GM18861 (cell line): Measurements from ENCODE around the gene TSC22D3.
A peak's percentile ranks its signal among the peaks of the same experiment; 100 is the strongest.

ENCODE experiments used
- ATAC-seq: cut with Tn5 transposase; IDR thresholded peaks from one replicate; pipeline ENCODE4 v1.9.1; 2021; ENCODE audit not compliant: unreplicated experiment

The TSC22D3 gene

DNA sequence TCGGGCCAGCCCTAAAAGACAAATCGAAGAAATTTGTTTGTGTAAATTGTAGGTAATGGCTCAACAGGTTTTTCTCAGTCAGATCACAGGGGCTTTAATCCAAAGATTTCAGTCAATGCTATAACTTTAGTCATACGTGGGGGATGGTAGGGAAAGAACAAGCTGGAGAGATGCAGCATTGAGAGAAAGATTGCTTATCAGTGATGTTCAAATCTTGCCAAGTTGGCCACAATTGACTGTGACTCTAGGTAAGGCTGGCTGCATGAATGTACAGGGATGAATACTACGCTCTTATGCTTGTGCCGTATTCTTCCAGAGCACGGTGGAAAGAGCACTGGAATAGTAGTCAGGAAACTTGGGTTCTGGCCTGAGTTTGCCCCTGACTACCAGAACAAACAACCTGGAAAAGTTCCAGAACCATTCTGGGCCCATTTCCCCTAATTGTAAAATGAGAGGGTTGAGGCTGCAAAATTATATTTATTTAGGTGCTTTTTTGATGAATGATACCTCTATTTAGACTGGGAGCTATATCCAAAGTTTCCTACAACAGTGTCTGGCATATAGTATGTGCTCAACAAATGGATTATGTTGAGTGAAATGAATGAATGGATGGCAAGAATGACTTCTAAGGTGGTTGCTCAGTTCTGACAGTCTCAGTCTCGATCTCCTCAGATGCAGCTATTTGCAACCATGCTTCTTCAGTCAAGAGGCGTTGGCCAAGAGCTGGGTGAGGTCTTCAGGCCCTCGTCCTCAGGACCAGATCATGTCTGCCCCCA is 44.4 kb downstream of the TSC22D3 start:
- ATAC-seq: no peak

DNA sequence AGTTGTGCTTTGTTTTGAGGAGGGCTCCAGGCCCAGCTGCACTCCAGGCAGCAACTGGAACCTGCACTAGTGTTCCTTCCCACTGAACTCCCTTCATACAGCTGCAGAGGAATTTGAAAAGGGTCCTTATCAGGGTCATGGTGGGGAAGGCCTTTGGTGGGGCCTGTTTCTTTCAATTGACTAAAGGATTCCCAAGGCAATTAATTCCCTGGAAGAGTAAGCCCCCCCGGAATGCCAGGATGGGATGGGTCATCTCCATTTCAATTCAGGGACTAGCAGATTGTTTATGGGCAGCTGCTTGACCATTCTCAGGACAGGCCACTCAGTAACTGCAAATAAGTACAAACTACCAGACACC is 45.3 kb downstream of the TSC22D3 start:
- no peak for ATAC-seq

DNA sequence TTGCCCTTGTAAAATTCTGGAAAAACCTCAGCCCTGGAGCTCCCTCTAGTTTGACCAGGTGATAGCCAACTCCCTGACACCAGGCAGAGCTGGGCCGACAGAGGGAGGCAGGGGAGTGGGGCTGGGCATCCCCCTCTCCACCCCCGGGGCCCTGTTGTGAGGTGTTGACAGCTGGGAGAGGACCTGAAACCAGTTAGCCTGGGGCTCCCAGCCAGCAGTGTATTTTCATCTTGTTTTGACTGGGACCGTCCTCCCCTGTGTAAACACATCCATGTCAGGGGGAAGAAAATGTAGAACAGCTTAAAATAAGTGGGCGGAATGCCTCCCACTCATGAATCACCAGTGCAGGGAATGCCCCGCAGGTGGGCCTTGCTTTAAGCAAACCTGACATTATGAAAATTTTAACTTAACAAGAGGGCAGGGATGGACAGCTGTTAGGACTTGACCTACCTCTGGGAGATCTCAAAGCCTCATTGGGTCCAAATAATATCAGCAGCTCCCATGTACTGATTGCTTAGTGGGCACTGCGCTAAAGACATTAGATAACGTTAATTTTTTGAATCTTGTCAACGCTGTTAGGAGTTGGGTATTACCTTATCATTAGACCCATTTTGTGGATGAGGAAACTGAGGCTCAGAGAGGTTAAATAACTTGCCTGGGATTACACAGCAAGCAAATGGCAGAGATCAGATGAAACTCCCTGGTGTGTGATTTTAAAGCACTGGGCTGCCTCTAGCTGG is 45.9 kb downstream of the TSC22D3 start:
- ATAC-seq: peak; percentile 65

DNA sequence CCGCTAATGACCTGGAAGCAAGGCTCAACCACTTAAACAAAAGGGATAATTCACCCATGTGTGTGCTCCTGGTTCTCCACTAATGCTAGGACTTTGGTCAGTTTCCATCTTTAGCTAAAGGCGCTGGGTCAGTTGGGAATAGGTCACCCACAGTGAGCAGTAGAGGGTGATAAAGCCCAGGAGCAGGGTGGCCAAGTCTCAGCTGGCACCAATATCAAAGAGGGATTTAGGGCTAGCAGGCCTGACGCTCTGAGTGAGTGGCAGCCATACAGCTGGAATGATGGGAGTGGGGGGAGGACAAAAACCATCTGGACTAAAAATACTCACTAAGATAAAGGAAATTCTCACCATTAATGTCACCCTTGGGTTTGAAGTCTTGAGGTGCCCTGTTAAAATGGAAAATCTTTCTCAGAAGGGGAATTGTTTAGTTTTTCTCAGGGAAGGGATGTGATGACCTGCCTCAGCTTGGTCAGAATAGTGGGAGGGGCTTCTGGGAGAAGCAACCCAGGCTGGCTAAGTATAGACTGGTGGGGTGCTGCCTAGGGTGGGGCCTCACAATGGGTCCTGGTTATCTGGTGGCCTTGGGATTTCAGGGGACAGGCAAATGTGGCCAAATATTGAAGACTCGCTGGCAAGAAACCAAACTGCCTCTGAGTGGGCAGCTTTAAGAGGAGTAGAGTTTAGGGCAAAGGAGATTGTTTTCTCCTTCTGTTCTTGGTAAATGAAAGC is 47.1 kb downstream of the TSC22D3 start:
- no peak for ATAC-seq

DNA sequence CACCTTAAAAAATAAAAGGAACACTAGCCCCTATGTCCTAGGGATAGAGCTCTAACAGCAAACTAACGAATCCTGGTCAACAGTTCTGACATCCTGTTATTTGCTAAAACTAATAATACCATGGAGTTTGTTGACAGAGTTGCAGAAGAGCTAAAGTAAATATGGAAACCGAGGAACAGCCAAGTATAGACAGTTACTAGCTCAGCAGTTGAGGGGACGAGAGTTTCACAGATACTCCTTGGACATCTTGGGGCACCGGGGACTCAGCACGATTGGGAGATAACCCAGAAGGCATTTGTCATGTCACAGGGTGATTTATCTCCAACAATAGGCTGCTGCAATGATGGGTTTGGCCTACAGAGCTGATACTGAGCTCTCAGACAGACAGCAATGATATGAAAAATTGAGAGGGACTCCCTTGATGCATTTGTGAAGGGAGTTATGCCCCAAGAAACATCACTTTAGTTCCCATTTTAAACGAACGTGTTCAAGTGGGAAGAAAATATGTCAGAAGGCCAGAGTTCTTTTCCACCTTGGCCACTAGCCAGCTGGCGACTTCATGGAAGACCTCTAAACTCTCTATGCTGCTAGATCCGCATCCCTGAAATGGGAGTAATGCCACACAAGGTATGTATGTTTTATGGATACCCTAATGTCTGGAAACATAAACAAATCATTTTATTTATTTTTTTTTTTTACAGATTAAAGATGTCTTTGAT is 48.6 kb downstream of the TSC22D3 start:
- no peak for ATAC-seq

DNA sequence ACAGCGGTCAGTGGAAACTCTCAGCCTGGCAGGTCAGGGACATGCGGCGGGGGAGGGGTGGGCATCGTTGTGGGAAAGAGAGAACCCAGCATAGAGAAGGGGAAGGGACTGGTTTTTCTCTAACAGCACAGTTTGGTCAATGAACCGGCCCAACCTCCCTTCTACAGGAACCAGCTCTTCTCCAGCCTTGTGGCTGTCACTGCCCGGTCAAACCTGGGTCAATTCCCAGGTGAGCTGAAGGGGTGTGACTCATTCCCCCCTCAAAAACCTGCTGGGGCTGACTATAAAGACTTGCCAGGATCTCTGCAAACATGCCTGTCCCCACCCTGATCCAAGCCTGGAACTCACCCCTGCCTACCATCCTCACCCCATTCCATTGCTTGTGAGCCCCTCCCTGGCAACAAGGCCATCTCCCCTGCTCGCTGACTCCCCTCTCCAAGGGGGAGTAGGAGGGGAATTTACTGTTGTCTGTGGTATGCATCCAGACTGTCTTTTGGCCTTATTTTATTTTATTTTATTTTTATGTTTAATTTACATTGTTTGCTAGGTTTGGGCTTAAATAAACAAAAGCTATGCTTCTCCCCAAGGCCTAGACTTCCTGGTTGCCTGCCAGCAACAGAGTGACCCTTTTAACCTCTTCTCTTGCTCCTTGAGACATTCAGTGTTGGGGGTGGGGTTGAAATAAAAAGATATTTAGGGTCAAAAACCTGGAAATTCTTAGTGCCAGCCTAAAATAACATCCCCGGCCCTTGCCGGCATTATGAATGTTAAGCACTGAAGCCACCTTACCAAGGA is 49.6 kb downstream of the TSC22D3 start:
- no peak for ATAC-seq

DNA sequence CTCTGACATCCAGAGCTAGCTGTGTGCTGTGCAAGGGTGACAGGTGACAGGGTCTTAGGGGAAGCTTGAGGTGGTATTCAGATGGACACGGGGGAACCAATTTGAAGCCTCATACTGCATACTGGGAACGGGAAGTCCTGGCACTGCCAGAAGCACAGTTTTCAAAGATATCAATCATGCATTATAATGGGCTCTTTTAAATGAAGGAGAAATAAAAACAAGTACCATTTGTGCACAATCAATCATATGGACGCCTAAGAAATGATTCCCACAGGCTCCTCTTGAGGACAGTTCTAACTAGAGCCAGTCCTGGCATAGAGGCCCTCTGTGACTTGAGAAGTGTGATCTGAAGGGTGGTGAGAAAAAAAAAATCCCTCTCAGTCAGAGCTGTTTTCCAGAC is 50.9 kb downstream of the TSC22D3 start:
- no peak for ATAC-seq

DNA sequence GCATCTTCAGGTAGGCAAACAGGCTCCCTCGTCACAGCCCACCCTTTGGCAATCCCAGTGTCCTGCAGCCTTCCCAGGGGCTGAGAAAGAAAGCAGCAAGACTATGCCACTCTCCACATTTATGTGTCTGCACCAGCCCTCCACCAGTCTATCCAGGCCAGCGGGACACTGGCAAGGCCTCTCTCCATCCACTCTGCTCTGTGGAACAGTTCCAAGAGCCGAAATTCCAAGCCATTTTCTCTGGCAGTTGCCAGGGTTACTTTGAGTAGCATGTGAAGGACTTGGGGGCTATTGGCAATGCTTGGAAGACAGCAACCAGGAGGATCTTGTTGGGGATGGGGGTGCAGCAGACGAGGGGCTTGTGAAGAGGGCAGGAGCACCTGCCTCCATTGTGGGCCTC is 52.1 kb downstream of the TSC22D3 start:
- no peak for ATAC-seq

DNA sequence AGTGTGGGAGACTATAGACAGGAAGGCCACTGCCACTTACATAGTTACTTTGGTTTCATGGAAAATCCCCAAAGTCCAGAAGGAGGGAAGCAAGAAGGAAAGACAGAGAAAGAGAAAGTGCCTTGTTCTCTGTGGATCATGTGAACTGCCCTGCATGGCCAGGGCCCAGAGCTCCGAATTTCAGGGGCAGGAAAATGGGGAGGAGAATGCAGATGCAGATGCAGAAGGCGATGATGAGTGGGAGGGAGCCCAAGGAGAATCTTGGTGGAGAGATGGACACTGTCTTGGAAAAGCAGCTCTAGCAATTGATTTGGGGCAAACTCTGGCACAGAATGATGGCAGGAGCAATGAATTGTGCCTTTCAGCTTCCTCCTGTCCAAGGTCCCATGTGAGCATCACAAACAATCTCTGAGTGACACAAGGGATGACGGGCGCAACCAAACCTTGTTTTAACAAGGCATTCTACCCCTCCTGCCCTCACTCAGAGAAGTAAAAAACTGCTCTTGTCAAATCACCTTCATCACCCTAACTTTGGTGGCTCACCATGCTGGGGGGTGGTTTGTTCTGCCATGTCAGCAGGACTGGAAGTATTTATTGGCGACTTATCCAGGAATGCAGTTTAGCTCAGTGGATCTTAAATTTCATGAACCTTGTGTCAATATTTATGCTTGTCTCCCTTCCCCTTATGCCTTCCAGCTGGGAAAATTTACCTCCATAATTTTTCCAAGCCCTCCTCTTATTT is 53.5 kb downstream of the TSC22D3 start:
- ATAC-seq: no peak

DNA sequence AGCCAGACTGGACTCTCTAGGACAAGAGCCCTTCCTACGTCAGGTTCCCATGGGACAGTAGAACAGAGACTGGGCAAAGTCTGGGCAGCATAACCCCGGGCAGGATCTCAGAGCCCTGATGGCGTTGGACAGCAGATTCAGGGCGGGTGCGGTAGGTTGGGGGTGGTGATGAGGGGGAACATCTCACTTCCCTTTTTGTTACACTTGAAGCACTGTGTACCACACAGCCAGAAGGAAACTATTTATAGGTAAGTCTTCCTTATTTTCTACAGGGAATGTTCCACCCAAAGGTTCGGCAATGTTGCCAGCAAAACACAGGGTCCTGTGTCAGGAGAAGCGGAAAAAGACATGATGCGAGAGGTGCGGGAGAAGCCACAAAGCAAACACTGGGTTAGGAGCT is 54.3 kb downstream of the TSC22D3 start:
- peak; percentile 37 for ATAC-seq

DNA sequence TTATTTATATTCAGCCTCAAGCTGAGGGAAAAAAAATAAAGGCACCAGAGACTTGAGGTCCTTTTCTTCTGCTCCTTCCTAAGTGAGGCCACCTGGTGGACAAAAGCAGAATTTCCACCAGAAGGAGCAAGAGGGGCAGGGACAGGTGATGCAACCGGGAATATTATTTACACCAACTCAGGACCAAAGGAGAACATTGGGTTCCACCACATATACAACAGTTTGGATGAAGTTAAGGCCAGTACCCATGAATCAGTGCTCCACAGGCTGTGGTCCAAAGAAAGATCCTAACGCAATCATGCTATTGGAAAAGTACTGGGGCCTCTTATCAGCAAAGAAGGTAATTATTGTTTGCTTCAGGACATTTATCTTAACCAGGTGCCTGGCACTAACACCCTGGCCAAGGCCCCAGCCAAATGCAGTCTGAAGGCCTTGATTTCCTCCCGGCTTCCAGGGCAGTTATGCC is 57.4 kb downstream of the TSC22D3 start:
- no peak for ATAC-seq

DNA sequence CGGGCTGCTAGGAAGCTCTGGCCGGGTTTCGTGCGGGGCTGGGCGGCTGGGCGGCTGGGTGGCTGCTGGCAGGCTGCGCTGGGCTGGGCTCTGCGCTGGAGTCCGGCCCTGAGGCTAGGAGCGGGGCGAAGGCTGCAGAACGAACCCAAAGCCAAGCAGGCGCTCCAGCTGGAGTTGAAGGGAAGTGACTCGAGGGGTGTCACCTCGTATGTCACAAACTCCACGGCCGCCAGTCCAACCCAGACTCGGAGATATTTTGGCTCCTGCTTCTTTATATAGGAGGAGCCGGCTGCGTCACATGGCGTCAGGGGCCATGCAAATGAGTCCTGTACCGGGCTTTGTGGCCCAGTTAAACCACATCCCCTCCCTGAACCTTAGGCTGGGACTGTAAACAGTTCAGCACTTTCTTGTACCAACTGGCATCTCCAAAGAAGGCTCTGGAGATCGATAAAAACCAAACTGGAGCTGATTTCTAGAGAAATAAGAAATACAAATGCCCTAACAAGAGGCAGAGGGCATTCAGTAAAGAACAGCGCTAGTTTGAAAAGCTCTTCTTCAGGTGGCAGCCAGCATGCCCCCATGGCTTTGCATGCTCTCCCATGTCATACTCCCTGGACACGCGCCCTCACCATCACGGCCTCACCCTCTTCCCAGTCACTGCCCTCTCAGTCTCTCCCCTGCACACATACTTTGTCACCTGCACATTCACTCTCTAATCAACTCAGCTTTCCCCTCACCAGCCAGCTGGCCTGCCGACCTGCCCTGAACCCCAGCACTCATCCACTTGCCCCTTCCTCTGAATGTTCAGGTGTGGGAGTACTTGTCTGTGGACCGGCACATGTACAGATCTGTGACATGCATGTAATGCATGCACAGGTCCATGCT is 58.5 kb downstream of the TSC22D3 start:
- peak; percentile 59 for ATAC-seq

DNA sequence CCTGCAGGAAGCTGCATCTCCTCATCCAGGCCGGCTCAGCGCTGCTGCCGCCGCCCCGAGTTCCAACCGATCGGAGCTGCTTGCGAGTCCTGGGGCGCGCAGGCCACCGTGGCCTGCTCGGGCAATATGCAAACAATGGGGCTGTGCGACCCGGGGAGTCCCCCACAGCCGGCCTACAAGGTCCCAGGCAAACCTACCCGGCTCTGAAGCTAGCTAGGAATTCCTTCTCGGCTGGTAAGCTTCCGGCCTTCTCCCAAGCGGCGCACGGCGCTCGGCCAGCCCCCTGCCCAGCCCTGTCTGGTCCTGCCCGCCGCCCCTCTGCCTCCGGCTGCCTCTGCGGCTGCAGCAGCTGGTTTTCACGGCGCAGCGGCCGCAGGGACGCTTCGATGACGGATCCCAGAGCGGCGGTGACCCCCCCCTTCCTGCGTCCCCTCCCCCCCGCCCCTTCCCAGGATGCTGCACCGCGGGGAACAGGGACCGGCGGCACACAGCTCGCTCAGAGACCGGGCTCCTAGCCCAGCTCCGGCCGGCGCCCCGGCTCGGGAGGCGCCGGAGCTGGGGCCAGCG is 59.4 kb downstream of the TSC22D3 start:
- ATAC-seq: no peak

DNA sequence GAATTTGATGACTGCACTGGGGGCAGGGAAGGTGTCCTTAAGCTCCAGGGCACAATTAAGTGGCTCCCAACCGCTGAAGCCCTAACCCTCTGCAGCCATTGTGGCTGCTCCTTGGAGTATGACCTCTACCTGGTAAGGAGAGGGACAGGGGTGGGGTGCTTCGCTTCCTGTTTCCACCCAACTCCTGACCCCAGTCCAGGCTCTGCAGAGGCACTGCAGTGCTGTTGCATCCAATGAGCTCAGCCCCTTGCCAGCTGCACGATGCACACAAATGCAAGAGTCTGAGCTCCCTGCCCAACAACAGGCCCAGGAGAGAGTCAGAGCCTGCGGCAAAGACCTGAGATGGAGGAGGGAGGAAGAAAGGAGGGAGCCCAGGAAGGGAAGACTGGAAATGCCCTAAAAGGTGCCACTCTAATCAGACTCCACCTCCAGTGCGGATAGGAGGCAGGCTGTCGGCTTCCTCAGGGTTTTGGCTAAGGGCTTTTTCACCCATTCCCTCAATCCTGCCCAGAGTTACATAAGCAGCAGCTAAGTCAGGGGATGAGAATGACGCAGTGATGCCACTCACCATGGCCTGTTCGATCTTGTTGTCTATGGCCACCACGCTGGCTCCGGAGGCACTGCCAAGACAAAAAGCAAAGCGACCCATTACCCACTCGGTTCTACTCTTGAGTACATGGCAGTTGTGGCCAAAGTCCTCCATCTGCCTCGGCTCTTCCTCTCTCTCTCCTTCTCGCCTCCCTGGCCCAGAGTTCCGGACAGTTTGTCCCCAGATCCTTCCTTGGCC is 60.1 kb downstream of the TSC22D3 start:
- ATAC-seq: no peak

DNA sequence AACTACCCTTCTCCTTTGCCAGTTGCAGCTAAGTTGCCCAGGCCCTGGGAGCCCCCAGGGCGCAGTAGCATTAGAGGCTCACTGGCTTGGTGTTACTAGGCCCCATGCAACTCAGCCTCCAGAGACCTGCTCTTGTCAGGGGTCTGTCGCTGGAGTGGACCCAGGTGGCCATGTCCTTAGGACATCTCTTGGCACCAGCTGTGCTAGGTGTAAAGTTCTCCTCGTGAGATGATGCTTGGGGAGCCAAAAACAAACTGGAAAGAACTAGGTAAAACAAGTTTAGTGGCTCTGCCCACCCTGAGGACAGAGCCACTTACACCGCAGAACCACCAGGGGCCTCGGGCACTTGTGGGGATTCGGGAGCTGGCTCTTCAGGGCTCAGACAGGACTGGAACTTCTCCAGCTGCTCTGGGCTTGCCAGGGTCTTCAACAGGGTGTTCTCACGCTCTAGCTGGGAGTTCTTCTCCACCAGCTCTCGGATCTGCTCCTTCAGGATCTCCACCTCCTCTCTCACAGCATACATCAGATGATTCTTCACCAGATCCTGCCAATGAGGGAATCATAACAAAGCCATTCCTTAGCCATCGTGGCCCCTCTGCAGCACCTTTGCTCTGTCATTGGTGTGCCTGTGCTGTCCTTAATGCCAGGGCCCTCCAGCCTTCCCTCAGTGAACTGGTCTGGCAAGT is 61.2 kb downstream of the TSC22D3 start:
- no peak for ATAC-seq

DNA sequence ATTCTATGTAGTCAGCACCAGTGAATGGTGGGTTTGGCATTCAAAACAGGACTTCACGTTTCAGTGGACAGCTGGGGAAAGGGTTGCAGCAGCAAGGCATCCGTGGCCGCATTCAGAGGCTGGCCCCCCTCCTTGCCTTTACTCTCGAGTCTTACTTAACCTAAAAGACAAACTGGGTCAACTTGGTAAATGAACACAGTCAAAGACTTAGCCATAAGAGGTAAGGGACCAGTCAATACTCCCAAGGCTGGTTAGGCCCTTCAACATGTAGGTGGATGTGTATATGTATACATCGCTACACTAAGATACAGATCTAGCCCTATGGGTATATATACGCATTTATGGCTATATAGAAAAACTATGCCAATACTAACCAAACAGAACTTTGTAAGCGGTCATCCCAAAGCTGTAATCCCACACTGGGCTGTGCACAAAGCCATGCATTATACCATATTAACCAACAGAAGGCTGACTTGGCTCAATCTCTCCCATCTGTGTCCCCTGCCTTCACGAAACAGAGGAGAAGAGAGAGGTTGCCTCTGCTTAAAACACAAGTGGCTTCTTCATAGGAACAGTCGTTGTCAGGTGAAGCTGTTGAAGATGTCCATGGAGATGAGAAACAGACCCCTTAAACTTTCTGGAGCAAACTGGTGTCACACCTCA is 61.9 kb downstream of the TSC22D3 start:
- ATAC-seq: no peak

DNA sequence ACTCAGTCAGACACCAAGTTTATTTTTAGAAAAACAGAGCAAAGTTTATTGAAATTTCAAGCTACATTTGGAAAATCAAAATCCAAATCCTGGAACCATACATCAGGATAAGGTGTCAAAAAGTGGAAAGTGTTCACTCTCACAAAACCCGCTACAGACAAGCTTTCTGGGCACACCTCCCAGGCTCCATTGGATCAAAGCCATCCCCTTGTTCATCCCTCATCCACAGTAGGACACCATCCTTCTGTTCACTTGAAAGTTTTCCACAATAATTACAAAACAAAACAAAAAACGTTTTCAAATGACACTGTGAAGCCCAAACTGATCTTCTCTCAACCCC is 62.4 kb downstream of the TSC22D3 start:
- no peak for ATAC-seq
